Stimulated activated CD8-positive, alpha-beta memory T cell treated with anti-CD3 and anti-CD28 coated beads, Interleukin-4, amount 100 ng/mL, for 1 hour (primary cell): Measurements from ENCODE around the gene GSN.

Experiments used
- DNase-seq, 2 donors: peaks; one replicate each; pipeline ENCODE4 v3.0.0-alpha.2; 2020; ENCODE audit warnings: low read depth in 2 of 2, low spot score in 1 of 2

Gene GSN

DNA sequence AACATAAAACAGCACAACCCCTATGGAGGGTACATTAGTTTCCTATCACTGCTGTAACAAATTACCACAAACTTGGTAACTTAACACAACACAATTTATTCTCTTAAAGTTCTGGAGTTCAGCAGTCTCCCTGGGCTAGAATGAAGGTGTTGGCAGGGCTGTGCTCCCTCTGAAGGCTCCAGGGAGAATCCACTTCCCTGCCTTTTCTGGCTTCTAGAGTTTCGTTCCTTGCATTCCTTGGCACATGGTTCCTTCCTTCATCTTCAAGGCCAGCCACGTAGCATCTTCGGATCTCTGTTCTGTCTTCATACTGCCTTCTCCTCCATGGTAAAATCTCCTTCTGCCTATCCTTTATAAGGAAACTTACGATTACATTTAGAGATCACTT lies 25.0 kb upstream of the GSN start:
- no peak for DNase-seq

DNA sequence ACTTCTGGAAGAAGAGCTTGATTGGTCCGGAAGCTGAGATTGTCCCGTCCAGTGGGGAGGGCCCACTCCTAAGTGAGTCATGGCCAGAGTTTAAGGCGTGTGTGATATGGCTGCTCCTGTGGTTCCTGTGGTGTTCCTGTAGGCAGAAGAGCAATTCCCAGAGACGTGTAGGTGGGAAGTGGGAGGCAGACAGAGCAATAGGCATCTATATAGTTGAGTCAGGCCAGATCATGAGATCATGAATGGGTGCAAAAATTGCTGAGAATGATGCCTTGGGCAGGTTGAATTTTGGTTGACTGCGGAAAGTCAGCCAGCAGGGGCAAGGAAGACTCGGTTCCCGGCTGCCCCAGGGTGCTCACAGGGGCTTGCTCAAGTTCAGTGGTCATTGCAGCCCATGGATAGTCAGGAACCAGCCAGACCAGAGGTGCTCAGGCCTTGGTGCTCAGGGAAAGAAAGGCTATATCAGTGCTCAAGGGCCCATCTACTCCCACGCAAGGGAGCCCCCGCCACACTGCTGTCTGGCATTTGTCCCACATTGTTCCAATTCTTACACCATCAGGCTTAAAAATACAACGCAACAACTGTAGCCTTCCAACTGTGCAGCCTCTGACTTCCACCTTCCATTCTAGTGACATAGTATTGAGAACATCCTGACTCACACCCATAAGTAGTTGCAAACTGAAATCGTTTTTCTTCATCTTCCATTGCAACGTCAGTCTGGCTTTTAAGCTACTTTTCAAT lies 21.0 kb upstream of the GSN start:
- no peak for DNase-seq

DNA sequence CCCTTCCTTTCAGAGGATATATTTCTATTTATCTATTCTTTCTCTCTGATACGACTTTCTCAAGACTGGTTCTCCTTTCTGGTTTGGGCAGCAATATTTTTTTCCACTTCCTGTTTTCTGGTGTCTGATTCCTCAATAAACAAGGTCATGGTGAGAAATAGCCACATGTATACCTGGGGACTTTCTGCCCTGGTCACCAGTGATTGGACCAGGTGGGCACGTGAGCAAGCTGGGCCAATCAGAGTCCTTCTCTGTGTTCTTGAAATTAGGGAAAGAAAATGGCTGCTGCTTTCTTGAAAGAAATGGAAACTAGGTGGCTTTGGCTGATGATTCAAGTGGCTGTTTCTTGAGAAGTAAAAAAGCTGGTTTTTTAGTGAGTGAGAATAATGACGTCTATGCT lies 18.4 kb upstream of the GSN start:
- no peak for DNase-seq

DNA sequence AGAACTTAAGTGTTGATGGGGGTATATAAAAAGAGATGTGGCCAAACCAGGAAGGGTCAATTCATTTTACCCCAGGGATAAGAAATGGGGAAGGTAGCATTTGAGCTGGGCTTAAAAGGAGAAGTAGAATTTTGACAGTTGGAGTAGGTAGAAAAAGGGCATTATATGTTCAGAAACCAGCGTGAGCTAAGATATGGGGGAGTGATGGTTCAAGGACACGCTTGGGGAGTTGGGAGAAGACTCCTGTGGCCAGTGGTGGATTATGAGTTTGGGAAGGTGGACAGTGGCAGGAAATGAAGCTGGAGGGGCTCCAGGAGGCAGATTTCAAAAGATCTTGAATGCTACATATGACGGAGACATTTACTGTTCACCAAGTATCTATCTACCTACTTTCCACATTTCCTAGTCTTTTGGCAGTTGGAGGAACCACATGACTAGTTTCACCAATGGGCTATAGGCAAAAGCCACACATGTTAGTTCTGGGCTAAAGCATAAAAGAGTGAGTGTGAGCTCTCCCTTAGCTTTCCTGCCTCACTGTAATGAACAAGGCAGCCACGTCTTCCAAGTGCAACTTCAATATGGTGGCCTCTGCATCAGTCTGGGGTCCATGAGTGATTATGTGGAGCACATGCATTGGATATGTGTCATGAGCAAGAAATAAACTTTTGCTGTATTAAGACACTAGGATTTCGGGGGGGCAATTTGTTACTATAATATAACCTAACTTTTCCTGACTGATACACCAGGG lies 15.7 kb upstream of the GSN start:
- DNase-seq: no peak

DNA sequence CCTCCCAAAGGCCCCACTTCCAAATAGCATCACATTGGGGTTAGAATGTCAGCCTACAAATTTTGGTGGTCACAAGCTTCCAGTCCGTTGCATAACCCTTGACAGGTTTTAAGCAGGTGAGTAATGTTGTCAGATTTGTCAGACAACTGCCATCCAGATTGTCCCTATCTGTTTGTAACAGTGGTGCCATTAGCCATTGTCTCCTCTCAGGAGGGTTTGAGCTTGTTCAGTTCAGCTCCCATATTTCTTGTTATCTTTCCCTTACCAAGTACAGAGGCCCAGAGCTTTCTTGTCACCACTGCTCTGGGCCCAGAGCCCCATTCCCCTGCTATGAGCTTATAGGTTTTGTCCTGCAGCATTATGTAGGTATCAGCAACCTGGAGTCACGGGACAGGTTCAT lies 14.8 kb upstream of the GSN start:
- no peak for DNase-seq

DNA sequence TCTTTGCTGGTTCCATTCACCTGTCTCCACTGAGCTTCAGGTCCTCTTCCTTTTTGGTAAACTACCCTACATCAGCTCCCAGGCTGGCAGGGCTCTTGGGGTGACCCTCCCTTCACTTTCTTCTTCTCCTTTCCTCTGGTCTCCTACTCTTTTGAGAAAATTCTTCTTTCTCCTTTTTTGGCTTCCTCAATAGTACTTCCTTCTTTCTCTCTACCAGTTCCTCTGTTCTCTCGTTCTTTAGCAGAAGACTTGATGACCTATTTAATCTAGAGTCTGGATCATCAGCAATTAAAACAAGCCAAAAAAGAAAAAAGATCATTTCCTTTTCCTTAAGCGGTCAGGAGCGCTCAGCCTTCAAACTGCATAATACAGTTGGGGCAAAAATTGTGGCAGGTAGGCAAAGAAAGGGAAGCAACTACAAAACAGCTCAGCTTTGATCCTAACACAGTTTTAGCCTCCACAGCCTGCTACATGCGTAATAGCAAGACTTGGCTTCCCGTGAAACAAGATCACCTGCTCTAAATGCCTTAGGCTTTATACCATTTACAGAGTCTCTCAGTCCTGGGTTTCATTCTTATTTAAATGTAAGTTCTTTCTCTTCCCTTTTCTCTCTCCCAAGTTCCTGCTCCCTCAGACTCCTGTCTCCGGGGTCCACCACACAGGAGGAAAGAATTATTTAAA lies 14.0 kb upstream of the GSN start:
- DNase-seq: no peak

DNA sequence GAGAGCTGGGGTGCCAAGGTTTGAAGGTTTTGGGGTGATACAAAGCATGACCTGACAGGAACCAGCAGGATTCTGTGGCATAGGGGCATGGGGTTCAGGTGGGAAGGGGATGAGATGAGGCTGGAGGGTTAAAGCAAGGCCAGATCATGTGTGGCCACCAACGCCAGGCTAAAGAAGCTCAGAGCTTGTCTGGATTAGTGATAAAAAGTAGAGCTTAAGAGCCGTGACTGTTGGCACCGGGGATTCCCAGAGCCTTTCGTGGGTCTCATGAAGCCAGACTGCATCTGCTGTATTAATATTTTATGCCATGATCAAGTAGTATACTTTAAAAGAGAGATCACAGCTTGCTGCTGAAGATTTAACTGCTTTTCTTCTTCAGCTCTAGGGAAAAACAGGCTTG lies 8.5 kb upstream of the GSN start:
- DNase-seq: no peak

DNA sequence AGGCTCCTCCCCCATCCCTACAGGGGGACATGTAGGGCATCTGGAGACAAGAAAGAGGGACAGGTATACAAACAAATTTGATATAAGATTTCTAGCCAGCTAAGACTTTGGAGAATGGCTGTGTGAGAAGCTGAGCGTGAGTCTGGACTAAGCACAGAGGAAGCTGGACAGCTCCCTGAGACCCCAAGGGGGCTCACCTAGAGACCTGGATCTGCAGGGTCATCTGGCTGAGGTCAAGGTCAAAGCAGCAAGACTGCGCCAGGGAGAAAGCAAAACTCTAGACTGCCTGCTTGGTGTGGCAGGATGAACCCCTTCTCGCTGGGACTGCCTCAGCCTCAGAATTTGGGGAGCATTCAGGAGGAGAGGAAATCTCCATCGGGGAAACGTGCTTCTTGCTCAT lies 8.0 kb upstream of the GSN start:
- no peak for DNase-seq

DNA sequence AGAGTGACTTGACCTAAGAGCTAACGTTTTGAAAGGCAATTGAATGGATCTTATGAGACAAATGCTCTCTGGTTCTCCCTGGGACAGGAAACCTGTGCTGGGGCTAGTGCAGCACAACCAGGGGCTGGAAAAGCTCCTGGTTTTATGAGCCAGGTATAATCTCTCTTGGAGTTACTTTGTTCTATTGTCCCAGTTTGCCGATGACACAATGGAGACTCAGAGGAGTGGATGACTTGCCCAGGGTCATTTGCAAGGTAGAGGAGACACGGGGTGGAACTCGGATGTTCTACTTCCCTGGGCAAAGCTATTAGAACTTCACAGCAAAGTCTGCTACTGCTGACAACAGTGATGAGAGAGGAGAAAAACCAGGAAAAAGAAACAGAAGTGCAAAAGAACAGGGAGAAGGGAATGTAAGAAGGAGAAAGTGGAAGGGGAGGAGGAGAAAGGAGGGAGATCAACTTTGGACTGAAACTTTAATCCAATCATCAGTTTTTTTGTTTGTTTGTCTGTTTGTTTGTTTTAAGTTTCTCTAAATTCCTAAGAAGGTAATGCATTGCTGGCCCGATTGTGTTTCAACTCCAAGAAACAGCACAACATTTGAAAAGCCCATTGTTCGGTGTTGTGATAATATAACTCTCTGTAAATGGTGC lies 7.4 kb upstream of the GSN start:
- DNase-seq: no peak

DNA sequence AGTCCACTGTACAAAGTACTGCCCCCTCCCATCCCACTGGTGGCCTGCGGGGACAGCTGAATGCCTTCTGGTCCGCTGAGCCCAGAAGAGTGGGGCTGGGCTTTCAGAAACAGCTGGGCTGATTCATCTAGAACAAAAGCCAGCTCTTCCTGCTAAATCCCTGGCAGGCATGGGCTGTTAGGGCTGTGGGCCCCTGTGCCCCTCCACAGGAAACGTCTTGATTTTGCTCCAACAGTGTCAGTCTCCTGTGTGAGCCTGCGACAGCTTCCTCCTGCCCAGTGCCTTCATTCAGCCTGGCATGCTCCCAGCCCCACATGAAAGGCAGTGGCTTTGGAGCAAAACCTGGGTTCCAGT lies 6.9 kb upstream of the GSN start:
- DNase-seq: no peak

DNA sequence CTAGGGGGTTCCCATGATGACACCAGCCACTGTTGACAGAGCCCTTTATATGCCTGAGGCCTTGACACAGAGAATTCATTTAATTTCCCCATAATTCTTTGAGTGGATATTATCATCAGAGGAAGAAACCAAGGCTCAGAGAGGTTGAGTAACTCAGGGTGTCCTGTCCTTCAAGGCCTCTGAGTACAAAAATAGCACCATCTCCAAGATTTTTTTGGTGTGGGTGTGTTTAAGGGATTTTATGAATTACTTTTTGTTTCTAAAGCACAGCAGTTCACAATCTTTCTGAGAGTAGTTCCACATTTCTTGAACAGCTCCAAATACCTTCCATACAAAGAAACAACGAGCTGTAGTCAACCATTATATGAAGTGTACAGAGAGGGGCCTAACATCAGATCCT lies 6.2 kb upstream of the GSN start:
- DNase-seq: no peak

DNA sequence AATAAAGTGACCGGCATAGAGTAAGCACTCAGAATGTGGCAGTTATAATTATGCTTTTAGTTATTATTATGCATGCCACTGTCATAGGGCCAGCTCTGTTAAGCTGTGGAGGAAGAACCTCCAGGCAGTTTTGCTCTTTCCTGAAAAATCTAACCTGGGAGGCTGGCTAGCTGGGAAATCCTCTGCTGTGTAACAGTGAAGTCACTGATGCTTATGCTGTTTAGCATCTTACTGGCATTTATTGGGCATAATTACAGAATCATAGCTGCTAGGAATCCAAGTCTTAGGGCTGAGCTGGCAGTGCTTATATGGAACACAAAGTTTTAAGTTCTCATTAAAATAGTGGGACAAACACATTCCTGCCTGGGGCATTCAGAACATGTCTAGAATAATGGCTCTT lies 5.5 kb upstream of the GSN start:
- DNase-seq: no peak

DNA sequence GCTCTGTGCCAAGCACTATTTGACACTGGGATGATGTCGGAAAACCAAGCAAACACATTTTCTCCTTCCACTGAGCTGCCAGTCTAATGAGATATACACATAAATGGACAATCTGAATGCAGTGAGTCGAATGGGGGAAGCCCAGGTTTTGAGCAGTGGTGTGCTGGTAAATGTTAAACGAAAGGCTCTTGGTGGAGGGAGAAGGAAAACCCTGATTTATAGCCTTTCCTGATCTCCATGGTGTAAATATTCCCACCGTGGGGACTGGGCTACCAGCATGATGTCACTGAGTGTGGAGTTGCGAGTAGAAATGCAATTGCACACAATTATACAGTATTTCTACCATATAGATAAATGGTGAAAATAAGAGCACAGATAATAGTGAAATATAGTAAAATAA lies 5.0 kb upstream of the GSN start:
- DNase-seq: no peak

DNA sequence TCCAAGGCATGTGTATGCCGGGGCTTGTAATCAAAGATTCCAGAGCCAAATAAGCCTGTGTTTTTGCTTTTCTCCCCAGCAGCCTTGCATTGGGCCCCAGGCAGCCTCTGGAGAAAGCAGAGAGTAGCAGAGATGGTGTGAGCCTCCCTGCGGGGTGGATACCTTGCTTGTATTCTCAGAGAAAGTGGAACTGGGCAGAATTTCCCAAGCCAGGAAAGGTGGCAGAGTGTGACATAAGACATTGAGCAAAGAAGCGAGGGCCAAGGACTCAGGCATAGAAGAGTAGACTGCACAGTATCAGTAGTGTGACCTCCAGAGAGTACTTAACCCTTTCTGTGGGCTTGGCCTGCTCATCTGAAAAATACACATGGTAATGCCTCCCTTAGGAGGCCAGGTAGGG lies 1.6 kb upstream of the GSN start:
- no peak for DNase-seq

DNA sequence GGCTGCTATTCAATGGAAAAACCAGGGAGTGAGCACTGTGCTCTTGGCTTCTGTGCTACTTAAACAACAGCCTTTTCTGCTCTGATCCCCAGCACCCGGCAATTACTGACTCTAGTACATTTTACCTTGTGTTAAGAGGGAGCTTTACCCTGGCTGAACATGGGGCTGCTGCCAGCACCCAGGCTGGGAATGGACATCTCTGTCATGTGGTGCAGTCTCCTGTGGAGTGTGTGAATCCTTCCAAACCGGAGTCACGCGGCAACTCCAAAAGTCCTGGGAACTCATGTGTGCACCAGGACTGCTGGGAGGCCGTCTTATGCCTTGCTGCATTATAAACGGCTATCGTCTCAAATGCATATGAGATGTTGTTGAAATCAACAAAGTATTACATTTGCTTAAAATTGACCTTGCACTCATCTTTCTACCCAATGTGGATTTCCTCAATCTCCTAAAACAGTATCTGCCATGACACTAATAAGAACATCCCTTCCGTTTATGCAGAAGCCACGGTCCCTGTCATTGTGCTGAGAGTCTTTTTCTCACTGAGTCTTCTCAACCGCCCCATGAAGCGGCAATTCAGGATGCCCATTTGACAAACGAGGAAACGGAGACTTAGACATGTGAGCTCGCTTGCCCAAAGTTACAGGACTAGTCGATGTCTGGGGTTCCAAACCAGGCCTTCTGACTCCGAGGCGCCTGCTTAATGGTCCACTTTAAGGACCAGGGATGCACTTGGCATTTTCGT lies 884 bp upstream of the GSN start:
- no peak for DNase-seq

DNA sequence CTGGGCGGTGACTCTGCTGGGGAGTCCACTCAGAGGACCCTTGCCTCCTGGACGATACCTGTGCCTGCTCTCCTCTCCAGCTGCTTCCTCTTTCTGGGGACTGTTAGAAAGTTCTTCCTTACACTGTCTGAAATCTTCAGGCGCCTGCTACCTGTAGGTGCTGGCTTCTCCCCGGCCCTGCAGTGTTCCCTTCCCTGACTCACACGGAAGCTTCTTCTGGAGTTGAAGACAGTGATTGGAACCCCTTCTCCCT lies 562 bp downstream of the GSN start:
- DNase-seq: no peak

DNA sequence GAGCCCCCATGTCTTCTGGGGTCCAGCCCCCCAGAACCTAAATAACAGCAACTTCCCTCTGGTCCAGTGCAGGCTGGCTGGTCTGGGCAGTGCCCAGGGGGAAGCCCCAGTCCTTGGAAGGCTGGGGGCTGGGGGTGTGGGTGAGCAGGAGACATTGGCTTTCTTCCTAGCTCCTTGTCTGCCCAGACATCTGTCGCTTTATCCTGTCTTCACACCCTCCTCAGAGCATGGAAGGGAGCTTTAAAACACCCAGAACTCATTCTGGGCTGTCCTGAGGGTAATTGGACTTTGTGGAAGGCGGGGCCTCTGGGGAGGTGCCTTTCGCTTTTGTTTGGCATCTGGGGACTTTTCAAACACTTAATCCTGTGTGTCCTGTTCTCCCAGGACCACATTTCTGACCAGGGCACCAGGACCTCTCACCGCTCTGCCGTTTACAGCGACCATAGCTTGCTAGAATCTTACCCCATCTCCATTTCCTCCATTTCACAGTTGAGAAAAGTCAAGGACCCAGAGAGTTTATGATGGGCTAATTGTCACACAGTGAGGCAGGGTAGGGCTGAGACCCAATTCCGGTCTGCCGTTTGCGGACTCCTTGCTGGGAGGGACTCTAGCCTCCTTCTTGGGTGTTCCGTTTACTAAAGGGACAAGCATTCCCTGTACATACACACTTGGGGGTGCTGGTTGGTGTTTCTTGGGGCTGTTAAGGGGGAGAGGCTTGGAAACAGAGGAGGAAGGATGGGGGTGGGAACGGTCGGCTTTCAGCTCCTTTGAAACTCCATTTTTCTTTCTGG lies 1.1 kb downstream of the GSN start:
- no peak for DNase-seq

DNA sequence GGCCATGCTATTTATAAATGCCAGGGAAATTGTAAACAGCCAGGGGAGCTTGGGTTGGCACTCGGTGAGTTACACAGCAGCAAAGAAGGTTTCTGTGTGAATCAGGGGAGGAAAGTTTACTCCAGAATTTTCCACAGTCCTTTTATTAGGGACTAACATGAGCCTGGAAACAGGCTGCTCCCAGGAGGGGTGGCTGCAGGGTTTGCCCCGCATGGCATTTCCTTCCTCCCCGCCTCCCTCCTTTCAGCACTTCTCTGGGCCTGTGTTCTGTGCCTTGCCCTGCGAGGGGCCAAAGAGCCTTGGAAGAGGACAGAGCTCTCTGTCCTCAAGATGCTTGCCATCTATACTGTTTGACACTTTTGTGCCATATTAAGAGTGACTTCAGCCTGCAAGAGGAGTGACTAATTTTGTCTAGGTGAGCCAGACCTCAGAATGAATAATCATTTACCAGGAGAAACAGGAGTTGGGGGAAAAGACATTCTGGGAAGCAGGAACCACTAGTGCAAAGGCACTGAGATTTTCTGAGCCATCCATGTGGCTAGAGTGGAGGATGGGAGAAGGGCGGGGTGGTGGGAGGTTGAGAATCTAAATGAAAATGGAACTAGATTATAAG lies 1.8 kb downstream of the GSN start:
- no peak for DNase-seq

DNA sequence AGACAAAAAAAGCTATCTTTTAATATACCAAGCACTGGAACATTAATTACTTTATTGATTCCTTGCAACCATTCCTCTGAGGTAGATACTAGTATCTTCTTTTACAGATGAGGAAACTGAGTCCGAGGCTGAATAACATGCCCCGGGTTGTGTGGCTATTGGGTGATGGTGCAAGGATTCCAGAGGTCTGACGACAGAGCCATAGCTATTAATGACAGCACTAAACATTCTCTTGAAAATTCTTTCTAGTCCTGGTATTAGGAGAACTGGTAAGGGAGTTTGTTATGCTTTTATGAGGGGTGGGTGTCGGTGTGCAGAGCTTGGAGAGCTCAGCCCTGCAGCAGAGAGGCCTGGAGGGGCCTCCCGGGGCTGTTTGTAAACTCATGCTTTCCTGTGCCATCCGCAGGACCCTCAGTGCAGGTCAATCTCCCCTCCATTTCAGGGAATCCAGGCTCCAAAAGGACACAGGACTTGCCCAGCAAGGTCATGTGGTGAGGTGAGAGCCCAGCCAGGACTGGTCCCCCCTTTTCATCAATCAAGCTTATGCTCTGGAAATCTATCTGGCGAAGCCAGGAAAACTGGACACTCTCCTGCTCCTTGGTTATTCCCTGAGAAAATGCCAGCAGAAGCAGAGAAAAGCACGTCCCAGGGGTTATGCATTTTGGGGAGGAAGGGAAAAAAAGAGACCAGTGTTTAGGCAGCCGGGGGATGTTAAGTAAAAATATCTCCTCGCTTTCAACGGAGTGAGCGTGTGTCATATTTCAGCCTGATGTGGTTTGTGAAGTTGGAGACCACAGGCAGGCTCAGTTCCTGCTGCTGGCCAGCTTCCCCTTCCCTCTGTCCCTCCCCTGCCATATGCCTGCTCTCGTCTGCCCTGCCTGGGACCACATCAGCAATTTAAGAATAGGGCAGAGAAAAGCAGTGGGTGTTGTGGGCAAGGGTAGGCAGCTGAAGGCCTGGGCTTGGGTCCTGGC lies 3.7 kb downstream of the GSN start:
- no peak for DNase-seq
